SU-DHL-6 (cell line): ENCODE measurements around the gene MGST1.
"Not testable (repeated sequence)": the region's sequence is repeated elsewhere in the genome, so short reads cannot be mapped to it uniquely, and the experiment has no call there.

Source experiments
- EZH2phosphoT487 ChIP-seq: fragments of 200-600 bp; sonication (generic), shearing (Covaris generic); conservative IDR thresholded peaks from 2 replicates; pipeline ENCODE4 v1.6.1; 2018; ENCODE audit warnings: mild to moderate bottlenecking, antibody characterized with exemption, low read length, moderate library complexity, mixed read lengths
- TF ChIP-seq, protein P1 (sequence below): fragments of 200-600 bp; sonication (generic); IDR thresholded peaks from one replicate; pipeline ENCODE4 v1.5.1; 2017; ENCODE audit warnings: antibody characterized with exemption, mild to moderate bottlenecking, low read length, moderate library complexity; ENCODE audit not compliant: insufficient read depth, poor library complexity, severe bottlenecking

DNA sequence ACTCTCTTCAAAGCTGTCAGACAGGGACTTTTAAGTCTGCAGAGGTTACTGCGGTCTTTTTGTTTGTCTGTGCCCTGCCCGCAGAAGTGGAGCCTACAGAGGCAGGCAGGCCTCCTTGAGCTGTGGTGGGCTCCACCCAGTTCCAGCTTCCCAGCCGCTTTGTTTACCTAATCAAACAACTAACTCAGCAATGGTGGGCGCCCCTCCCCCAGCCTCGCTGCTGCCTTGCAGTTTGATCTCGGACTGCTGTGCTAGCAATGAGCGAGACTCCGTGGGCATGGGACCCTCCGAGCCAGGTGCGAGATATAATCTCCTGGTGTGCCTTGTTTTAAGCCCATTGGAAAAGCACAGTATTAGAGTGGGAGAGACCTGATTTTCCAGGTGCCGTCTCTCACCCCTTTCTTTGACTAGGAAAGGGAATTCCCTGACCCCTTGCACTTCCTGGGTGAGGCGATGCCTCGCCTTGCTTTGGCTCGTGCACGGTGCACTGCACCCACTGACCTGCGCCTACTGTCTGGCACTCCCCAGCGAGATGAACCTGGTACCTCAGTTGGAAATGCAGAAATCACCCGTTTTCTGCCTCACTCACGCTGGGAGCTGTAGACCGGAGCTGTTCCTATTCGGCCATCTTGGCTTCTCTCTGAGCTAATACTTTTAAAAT is 35.3 kb downstream of the MGST1 start:
- TF ChIP-seq, protein P1, sequence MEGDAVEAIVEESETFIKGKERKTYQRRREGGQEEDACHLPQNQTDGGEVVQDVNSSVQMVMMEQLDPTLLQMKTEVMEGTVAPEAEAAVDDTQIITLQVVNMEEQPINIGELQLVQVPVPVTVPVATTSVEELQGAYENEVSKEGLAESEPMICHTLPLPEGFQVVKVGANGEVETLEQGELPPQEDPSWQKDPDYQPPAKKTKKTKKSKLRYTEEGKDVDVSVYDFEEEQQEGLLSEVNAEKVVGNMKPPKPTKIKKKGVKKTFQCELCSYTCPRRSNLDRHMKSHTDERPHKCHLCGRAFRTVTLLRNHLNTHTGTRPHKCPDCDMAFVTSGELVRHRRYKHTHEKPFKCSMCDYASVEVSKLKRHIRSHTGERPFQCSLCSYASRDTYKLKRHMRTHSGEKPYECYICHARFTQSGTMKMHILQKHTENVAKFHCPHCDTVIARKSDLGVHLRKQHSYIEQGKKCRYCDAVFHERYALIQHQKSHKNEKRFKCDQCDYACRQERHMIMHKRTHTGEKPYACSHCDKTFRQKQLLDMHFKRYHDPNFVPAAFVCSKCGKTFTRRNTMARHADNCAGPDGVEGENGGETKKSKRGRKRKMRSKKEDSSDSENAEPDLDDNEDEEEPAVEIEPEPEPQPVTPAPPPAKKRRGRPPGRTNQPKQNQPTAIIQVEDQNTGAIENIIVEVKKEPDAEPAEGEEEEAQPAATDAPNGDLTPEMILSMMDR = not testable (repeated sequence)
- TF ChIP-seq EZH2phosphoT487 = not testable (repeated sequence)
